DND-41 (cell line): Measurements from ENCODE around the gene FBXW4.

Source experiments
- ATAC-seq: fragments of 200-7000 bp; cut with Tn5 transposase; 3 replicates; pipeline ENCODE4 v1.9.1; 2021; ENCODE audit warnings: low read depth; ENCODE audit not compliant: insufficient read depth
- DNase-seq: peaks from one replicate; pipeline ENCODE4 v3.0.0-alpha.2; 2020
- H2AFZ ChIP-seq: 2 replicates; pipeline ENCODE4 v1.6.0; 2012; ENCODE audit warnings: low read depth, low read length
- H3K27ac ChIP-seq: 2 replicates; pipeline ENCODE4 v1.5.1; 2012; ENCODE audit warnings: low read length, inconsistent platforms
- H3K27me3 ChIP-seq: fragments of 200-600 bp; sonication (generic); 2 replicates; pipeline ENCODE4 v1.6.0; 2012; ENCODE audit warnings: low read length, mild to moderate bottlenecking, inconsistent platforms; ENCODE audit not compliant: insufficient read depth, poor library complexity
- H3K36me3 ChIP-seq: 2 replicates; pipeline ENCODE4 v1.5.1; 2012; ENCODE audit warnings: low read length, inconsistent platforms; ENCODE audit not compliant: insufficient read depth
- H3K4me1 ChIP-seq: 2 replicates; pipeline ENCODE4 v1.5.1; 2012; ENCODE audit warnings: mild to moderate bottlenecking, low read length; ENCODE audit not compliant: insufficient read depth
- H3K4me2 ChIP-seq: 2 replicates; pipeline ENCODE4 v1.6.0; 2012; ENCODE audit warnings: mild to moderate bottlenecking, moderate library complexity, low read length, inconsistent platforms; ENCODE audit not compliant: insufficient read depth
- H3K4me3 ChIP-seq, 2 experiments: fragments of 200-600 bp in 1 of 2; shearing (Covaris generic) in 1 of 2; 2 replicates each; pipeline ENCODE4 v1.5.1; 2012 to 2016; ENCODE audit warnings: inconsistent platforms in 2 of 2, low read length in 2 of 2, mild to moderate bottlenecking in 2 of 2, low read depth in 1 of 2, moderate library complexity in 1 of 2
- H3K79me2 ChIP-seq: 2 replicates; pipeline ENCODE4 v1.6.0; 2012; ENCODE audit warnings: low read length, inconsistent platforms; ENCODE audit not compliant: insufficient read depth
- H3K9ac ChIP-seq: 2 replicates; pipeline ENCODE4 v1.6.0; 2012; ENCODE audit warnings: low read depth, mild to moderate bottlenecking, inconsistent platforms, low read length, moderate library complexity
- H3K9me3 ChIP-seq: 2 replicates; pipeline ENCODE4 v1.5.1; 2012; ENCODE audit warnings: low read length, moderate library complexity, mild to moderate bottlenecking, inconsistent platforms; ENCODE audit not compliant: insufficient read depth, severe bottlenecking
- H4K20me1 ChIP-seq: 2 replicates; pipeline ENCODE4 v1.6.0; 2012; ENCODE audit warnings: low read length; ENCODE audit not compliant: insufficient read depth
- EZH2 ChIP-seq: IDR thresholded peaks from 3 replicates; pipeline ENCODE4 v1.6.1; 2012; ENCODE audit warnings: borderline replicate concordance, low read depth, mild to moderate bottlenecking, moderate library complexity, low read length, inconsistent platforms; ENCODE audit not compliant: severe bottlenecking
- TF ChIP-seq, protein P1 (sequence below): IDR thresholded peaks from 2 replicates; pipeline ENCODE4 v1.5.1; 2012; ENCODE audit warnings: borderline replicate concordance, low read length, moderate library complexity, mild to moderate bottlenecking; ENCODE audit not compliant: poor library complexity, severe bottlenecking; ENCODE audit errors: extremely low read depth

FBXW4 gene

GRCh38 chr10:101694674-101695403, at the start of gene FBXW4:
TSS of gene FBXW4 (minus strand) at chr10:101695170. CDS start at chr10:101695105, 65 bp downstream.
- peak within 1 kb of the TSS; percentile 79 to 85 for H3K4me3 ChIP-seq
- H3K4me1 ChIP-seq = peaks cover 49% of the 10 kb centered on the region
- H2AFZ ChIP-seq = peak within 1 kb of the TSS; percentile 96
- peak within 1 kb of the TSS; percentile 79 for H3K4me2 ChIP-seq
- H4K20me1 ChIP-seq = no peaks in the 10 kb centered on the region
- peak within 1 kb of the TSS; percentile 88 for H3K27ac ChIP-seq
- peak within 1 kb of the TSS; percentile 91 for H3K9ac ChIP-seq
- DNase-seq (peak; percentile 70), ATAC-seq (peak; percentile 66)
- peaks cover 62% of the 10 kb centered on the region for H3K79me2 ChIP-seq
- no peak for TF ChIP-seq EZH2
- TF ChIP-seq, protein P1, sequence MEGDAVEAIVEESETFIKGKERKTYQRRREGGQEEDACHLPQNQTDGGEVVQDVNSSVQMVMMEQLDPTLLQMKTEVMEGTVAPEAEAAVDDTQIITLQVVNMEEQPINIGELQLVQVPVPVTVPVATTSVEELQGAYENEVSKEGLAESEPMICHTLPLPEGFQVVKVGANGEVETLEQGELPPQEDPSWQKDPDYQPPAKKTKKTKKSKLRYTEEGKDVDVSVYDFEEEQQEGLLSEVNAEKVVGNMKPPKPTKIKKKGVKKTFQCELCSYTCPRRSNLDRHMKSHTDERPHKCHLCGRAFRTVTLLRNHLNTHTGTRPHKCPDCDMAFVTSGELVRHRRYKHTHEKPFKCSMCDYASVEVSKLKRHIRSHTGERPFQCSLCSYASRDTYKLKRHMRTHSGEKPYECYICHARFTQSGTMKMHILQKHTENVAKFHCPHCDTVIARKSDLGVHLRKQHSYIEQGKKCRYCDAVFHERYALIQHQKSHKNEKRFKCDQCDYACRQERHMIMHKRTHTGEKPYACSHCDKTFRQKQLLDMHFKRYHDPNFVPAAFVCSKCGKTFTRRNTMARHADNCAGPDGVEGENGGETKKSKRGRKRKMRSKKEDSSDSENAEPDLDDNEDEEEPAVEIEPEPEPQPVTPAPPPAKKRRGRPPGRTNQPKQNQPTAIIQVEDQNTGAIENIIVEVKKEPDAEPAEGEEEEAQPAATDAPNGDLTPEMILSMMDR = no peak
- no peaks in the 10 kb centered on the region for H3K9me3 ChIP-seq
- H3K27me3 ChIP-seq = no peaks in the 10 kb centered on the region
- peaks cover 3% of the 10 kb centered on the region; the same call in 1 of the 2 replicates for H3K36me3 ChIP-seq

DNA sequence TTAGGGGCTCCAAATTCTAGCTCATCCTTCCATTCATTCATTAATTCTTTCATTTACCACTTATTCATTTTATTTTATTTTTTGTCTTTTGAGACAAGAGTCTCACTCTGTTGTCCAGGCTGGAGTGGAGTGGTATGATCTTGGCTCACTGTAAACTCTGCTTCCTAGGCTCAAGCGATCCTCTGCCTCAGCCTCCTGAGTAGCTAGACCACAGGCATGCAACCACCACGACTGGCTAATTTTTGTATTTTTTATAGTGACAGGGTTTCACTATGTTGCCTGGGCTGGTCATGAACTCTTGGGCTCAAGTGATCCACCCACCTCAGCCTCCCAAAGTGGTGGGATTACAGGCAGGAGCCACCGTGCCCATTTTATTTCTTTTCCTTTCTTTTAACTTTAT, 49.3 kb upstream of the FBXW4 start:
- no peaks in the 10 kb centered on the region for H3K9me3 ChIP-seq
- no peak for ATAC-seq

GRCh38 chr10:101741938-101742337, 47.0 kb upstream of the FBXW4 start:
- no peaks in the 10 kb centered on the region for H4K20me1 ChIP-seq
- no peak for ATAC-seq
- no peak overlapping the region for H3K4me2 ChIP-seq
- H3K9ac ChIP-seq = no peak overlapping the region
- TF ChIP-seq, protein P1 = no peak
- no peaks in the 10 kb centered on the region for H3K4me1 ChIP-seq
- H3K27me3 ChIP-seq = peaks cover 8% of the 10 kb centered on the region
- H2AFZ ChIP-seq = no peak overlapping the region
- no peak overlapping the region for H3K4me3 ChIP-seq
- no peak overlapping the region for H3K27ac ChIP-seq
- H3K36me3 ChIP-seq = no peaks in the 10 kb centered on the region
- no peaks in the 10 kb centered on the region for H3K79me2 ChIP-seq
- H3K9me3 ChIP-seq = no peaks in the 10 kb centered on the region
- no peak for DNase-seq

More for the DNA sequence above, 49.3 kb upstream of the FBXW4 start:
- Histone ChIP-seq H3K79me2 (no peaks in the 10 kb centered on the region), H3K4me3 (no peak overlapping the region), H3K27ac (no peak overlapping the region), H3K27me3 (peaks cover 3% of the 10 kb centered on the region), H3K36me3 (no peaks in the 10 kb centered on the region), H3K4me1 (no peaks in the 10 kb centered on the region), H3K9ac (no peak overlapping the region), H3K4me2 (no peak overlapping the region), H4K20me1 (no peaks in the 10 kb centered on the region), H2AFZ (no peak overlapping the region)
- TF ChIP-seq EZH2 = no peak
- TF ChIP-seq, protein P1 = no peak
- no peak for DNase-seq

- no peak overlapping the region for H3K4me2 ChIP-seq
- H3K4me3 ChIP-seq = no peak overlapping the region
- H3K9me3 ChIP-seq = no peaks in the 10 kb centered on the region
- H2AFZ ChIP-seq = no peak overlapping the region
- no peaks in the 10 kb centered on the region for H3K79me2 ChIP-seq
- DNase-seq (no peak), ATAC-seq (no peak)
- no peaks in the 10 kb centered on the region for H4K20me1 ChIP-seq
- no peak overlapping the region for H3K9ac ChIP-seq
- TF ChIP-seq, protein P1 = no peak
- TF ChIP-seq EZH2 = no peak
- H3K27ac ChIP-seq = no peak overlapping the region
- H3K36me3 ChIP-seq = no peaks in the 10 kb centered on the region
- H3K27me3 ChIP-seq = peaks cover 14% of the 10 kb centered on the region
- no peaks in the 10 kb centered on the region for H3K4me1 ChIP-seq
Observed at GRCh38 chr10:101736666-101737065, 41.7 kb upstream of the FBXW4 start.
